GM23248 (cell line): ENCODE results near the gene PNPLA1.

ENCODE experiments used
- EZH2 ChIP-seq: fragments of 200-600 bp; sonication (generic); IDR thresholded peaks from 2 replicates; pipeline ENCODE4 v1.6.1; 2018; ENCODE audit warnings: antibody characterized with exemption, mild to moderate bottlenecking; ENCODE audit not compliant: insufficient read depth, poor library complexity, severe bottlenecking
- EZH2phosphoT487 ChIP-seq: fragments of 200-600 bp; sonication (generic); IDR thresholded peaks from 2 replicates; pipeline ENCODE4 v1.6.1; 2018; ENCODE audit warnings: antibody characterized with exemption, moderate library complexity, mild to moderate bottlenecking, low read depth; ENCODE audit not compliant: insufficient read depth

- no peak for TF ChIP-seq EZH2
- no peak for TF ChIP-seq EZH2phosphoT487
Observed at GRCh38 chr6:36327226-36327918, 57.5 kb downstream of the PNPLA1 start.
